WTC11 (cell line): ENCODE results near the gene ZNF121.

Source experiments
- TF ChIP-seq, protein P1 (sequence below): sonication (generic); formaldehyde crosslinking; IDR thresholded peaks from 2 replicates; pipeline ENCODE4 v1.8.1; 2022; ENCODE audit warnings: low read depth, mild to moderate bottlenecking, moderate library complexity, missing genetic modification reagents, borderline replicate concordance
- TF ChIP-seq, protein P2 (sequence below): sonication (generic); formaldehyde crosslinking; IDR thresholded peaks from 2 replicates; pipeline ENCODE4 v1.8.1; 2023; ENCODE audit warnings: mild to moderate bottlenecking, missing genetic modification reagents, moderate library complexity
- TF ChIP-seq, protein P3 (sequence below): fragments of 200-600 bp; IDR thresholded peaks from 2 replicates; pipeline ENCODE4 v1.8.0; 2022; ENCODE audit warnings: antibody characterized with exemption

DNA sequence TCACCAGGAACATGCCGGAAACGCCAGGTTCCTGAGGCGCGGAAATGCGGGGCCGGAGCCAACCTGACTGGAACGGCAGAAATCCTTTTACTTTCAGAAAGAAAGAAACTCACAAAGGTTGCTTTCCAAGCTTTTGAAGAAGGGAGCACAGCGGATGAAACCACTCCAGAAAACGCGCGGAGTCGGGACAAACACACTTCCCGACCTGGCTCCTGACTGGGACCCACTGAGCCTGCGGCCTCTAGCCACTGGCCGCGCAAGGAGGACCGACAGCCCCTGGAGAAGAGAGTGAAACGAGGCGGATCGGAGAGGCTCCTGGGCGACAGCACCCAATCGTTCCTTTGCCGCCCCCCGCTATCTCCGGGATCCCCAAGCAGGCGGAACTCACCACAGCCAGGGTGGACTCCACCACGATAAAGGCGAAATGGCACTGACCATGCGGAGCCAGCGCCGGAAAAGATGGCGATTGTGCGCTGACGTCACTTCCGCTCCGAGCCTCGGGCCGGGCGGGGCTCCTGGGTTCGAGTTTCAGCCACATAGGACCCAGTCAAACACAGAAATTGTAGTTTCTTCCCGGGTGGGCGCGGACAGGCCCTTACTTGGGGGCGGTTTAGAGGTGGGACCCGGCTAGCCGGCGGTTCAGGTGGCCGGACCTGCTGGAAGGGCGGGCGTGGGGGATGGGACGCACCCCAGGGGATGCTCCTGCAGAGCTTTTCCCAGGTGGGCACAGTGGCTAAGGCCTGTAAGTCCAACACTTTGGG lies at the start of gene ZNF121:
- TF ChIP-seq, protein P1, sequence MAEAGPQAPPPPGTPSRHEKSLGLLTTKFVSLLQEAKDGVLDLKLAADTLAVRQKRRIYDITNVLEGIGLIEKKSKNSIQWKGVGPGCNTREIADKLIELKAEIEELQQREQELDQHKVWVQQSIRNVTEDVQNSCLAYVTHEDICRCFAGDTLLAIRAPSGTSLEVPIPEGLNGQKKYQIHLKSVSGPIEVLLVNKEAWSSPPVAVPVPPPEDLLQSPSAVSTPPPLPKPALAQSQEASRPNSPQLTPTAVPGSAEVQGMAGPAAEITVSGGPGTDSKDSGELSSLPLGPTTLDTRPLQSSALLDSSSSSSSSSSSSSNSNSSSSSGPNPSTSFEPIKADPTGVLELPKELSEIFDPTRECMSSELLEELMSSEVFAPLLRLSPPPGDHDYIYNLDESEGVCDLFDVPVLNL (CRISPR knock-in tag), result no peak
- TF ChIP-seq, protein P2, sequence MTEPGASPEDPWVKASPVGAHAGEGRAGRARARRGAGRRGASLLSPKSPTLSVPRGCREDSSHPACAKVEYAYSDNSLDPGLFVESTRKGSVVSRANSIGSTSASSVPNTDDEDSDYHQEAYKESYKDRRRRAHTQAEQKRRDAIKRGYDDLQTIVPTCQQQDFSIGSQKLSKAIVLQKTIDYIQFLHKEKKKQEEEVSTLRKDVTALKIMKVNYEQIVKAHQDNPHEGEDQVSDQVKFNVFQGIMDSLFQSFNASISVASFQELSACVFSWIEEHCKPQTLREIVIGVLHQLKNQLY, result no peak
- TF ChIP-seq, protein P3, sequence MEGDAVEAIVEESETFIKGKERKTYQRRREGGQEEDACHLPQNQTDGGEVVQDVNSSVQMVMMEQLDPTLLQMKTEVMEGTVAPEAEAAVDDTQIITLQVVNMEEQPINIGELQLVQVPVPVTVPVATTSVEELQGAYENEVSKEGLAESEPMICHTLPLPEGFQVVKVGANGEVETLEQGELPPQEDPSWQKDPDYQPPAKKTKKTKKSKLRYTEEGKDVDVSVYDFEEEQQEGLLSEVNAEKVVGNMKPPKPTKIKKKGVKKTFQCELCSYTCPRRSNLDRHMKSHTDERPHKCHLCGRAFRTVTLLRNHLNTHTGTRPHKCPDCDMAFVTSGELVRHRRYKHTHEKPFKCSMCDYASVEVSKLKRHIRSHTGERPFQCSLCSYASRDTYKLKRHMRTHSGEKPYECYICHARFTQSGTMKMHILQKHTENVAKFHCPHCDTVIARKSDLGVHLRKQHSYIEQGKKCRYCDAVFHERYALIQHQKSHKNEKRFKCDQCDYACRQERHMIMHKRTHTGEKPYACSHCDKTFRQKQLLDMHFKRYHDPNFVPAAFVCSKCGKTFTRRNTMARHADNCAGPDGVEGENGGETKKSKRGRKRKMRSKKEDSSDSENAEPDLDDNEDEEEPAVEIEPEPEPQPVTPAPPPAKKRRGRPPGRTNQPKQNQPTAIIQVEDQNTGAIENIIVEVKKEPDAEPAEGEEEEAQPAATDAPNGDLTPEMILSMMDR, result no peak
